Subcutaneous preadipocyte (primary cell): ENCODE data around the gene AVPR1A. TPM values are rescaled to one million over a fixed set of nuclear protein-coding genes. Genes with fewer than 3 reads are reported as not detected.

ENCODE experiments used
- total RNA-seq: library from RNA; depleted of rRNA; stranded (reverse); fragments of >200 nt; gene quantifications from 2 replicates; pipeline ENCODE4 v1.2.3, GENCODE V29; 2012

Gene AVPR1A
- 0.37 TPM in 1 of 2 replicates, not detected in the other for total RNA-seq

DNA sequence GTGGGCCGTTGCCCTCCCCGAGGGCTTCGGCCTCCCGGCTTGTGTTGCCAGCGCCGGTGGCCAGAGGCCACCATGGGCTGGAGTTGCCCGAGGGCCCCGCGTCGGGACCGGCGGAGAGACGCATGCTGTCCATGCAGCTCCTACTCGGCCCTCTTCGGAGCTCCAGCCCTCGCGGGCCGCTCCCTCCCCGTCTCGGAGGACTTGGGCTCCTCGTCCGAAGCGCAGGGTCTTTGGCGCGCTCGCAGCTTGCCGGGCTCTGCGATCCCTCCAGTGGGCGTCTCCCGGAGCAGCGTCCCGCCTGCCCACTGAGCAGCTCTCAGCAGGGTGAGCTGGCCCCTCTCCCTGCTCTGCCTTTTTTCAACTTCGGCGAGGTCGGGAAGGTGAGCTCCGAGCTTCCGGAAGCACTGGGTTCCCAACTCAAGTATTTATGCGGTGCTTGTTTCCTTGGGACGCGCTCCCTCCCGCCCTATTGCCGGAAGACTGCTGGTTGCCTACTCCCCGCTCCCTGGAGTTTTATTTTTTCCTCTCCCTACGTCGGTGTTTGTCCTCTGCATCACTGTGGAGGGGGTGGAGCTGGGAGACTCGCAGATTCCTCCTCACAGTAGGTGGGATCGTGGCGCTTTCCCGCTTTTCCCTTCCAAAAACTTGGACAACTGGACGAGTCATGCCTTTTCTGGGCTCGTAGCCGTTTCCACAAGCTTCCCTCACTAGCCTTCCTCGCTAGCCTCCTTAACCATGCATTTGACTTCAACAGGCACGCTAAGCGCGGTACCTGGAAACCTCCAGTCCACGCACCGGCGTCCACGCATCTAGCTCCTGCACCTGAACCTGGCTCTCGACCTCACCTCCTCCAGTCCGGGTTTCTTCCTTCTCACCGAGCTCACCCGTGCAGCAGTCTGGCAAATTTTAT, at the start of gene AVPR1A:
Gene AVPR1A, minus strand, starts transcription at position 489 of the 910 bp plus-strand sequence. Its CDS starts 365 bp downstream, at position 124.

Other genes starting within 250 kb of the AVPR1A start
- under 0.01 and 0.59 TPM in 2 replicates for gene PPM1H, start 216.1 kb downstream of the AVPR1A start, total RNA-seq